GM18505 (cell line): ENCODE results near the gene CHD1.

ENCODE experiments used
- ATAC-seq: cut with Tn5 transposase; IDR thresholded peaks from one replicate; pipeline ENCODE4 v1.9.1; 2021; ENCODE audit not compliant: unreplicated experiment
- POLR2A ChIP-seq: IDR thresholded peaks from 4 replicates; pipeline ENCODE4 v1.6.1; 2011; ENCODE audit warnings: borderline replicate concordance; ENCODE audit not compliant: insufficient read depth, insufficient read length; ENCODE audit errors: extremely low read depth

CHD1 gene

DNA sequence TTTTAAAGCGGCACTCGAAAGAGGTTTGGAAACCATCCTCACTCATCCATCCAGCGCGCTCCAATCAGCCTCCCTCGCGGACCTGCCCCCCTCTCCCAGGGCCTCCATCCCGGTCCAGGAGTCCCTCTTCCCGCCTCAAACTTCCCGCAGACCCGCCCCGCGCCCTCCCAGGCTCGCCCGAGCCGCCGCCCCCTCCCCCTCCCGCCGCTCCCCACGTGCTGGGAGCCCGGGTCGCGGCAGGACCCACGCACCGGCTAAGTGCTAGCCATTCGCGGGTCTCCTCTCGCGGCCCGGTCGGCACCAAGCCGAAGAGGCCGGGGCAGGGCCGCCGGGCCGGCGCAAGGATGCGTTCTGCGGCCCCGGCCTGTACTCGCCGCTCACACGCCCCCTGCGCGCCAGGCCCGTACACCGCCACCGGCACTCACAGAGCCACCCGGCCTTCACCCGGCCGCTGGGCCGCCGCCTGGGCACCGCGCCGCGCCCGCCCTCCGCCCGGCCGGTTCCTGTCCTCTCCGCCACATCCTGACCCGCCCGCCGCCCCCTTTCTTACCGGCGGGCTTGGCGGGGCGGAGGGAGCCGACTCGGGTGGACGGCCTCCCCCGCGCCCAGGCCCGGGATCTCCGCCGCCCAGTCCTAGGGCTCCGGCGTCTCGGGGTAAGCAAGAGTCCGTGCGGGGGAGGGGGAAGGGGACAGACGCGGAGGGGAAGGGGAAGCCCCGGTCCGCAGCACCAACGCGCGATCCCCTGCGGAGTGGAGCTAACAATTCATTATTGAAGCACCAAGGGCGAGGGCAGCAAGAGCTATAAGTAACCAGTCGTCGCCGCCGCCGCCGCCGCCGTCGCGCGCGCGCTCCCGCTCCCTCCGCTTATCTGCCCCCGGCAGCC is 576 bp downstream of the CHD1 start:
- TF ChIP-seq POLR2A, result no peak

DNA sequence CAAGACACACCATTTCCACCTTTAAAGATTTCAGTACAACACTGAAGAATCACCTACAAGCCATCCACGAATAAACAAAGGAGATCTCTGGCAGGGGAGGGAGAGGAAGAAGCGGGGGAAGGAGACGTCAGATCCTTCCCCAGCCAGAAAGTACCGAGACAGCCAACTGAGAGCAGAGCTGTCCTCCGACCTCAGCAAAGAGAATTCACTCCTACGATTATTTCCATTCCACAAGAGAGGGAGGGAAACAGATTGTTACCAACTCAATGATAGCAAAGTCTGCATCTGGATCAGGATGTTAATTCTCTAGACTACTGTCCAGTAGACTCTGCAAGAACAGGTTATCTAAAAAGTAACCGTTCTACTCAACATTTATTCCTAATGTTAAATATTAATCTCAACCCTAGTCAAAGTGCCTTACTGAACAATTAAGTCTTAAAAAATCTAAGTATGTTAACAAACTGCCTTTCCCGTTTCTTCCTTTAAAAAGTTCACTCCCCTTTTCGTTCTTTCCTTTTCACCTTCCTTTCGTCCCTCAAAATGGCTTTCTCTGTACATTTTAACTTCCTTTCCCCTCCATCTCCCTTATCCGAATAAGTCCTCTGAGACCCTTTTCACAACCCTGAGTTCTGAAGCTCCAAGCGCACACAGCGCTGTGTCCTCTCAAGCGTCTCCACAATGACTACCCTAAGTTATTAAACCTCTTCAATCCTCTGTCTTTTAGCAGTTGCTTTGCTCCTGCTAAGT is 1.4 kb downstream of the CHD1 start:
- no peak for ATAC-seq
- peak; percentile 69 for TF ChIP-seq POLR2A

More for the DNA sequence above, 576 bp downstream of the CHD1 start:
- ATAC-seq, result peak; percentile 30

DNA sequence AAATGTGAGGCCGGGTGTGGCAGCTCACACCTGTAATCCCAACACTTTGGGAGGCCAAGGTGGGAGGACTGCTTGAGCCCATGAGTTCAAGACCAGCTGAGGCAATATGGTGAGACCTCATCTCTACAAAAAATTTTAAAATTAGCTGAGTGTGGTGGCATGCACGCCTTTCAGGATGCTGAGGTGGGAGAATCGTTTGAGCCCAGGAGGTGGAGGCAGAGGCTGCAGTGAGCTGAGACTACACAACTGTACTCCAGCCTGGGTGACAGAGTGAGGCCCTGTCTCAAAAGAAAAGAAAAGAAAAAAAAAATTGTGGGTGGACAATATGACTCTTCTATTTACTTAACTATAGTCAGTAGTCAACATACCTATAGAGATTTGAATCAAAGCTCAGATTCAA is 4.8 kb downstream of the CHD1 start:
- no peak for ATAC-seq
- TF ChIP-seq POLR2A, result no peak

DNA sequence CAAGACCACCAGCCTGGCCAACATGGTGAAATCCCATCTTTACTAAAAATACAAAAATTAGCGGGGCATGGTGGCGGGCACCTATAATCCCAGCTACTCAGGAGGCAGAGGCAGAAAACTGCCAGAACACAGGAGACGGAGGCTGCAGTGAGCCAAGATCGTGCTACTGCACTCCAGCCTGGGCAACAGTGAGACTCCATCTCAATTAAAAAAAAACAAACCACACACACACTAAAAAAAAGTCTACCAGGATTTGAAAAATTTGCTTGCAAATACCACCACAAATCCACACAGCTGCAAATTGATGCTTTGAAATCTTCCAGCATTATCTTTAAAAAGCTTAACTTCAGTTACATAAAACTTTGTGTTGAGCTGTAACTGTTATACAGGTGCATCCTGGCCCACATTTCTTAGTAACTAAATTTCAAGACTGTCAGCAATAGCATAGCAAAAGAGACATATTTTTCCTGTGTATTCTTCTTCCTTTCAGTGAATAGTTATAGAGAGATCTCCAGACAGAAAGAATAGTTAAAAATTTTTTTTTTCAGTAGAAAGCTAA is 6.8 kb downstream of the CHD1 start:
- TF ChIP-seq POLR2A, result no peak

DNA sequence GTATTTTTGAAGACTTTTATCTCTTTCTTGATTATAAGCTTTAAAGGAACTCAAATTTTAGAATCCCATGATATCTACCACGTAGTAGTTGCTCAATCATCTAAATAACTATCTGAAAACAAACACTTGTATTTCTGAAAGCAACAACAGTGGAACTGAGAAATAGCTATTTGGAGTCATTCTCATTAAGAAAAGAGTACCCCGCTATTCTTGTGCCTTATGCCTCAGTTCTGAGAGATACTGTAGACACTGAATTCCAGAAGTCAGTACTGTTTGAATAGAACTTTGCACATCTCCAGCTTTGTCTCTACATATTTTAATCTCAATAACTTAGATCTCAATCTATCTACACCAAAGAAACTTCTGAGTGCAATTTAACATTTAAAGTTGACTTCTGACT is 11.4 kb downstream of the CHD1 start:
- ATAC-seq, result no peak
- TF ChIP-seq POLR2A, result no peak

More for the DNA sequence above, 6.8 kb downstream of the CHD1 start:
- ATAC-seq, result no peak

DNA sequence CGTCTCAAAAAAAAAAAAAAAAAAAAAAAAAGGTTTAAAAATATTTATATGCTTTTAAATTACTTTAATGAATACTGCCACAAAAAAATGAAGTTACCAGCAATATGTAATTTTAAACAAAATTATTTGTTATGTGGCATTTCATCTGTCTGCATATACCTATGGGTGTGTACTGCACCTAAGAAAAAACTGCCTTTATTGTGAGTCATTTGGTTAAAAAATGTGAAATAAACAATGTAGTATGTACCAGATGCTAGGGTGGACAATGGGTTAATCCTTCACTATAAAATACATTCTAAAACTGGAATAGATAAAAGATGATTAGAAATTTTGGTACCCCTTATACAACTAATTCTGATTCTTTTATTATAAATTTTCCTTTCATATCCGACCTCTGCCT is 12.3 kb downstream of the CHD1 start:
- no peak for TF ChIP-seq POLR2A
- no peak for ATAC-seq

DNA sequence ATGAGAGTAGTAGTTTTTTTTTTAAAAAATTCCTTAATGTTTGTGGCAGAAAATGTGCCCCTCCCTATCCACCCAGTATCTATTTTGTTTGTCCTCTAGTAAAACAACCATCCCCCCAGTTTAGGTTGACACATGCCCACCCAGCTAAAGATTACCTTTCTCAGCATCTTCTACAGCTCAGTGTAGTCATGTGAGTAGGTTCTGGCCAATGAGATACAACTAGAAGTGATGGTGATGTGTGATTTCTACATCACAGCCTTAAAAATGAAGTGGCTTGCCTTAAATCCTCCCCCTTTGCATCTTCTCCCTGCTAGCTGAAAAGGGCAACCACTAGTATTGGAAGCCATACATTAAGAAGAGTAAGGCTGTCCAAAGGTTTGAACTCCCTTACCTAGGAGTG is 14.9 kb downstream of the CHD1 start:
- TF ChIP-seq POLR2A, result no peak
- no peak for ATAC-seq

DNA sequence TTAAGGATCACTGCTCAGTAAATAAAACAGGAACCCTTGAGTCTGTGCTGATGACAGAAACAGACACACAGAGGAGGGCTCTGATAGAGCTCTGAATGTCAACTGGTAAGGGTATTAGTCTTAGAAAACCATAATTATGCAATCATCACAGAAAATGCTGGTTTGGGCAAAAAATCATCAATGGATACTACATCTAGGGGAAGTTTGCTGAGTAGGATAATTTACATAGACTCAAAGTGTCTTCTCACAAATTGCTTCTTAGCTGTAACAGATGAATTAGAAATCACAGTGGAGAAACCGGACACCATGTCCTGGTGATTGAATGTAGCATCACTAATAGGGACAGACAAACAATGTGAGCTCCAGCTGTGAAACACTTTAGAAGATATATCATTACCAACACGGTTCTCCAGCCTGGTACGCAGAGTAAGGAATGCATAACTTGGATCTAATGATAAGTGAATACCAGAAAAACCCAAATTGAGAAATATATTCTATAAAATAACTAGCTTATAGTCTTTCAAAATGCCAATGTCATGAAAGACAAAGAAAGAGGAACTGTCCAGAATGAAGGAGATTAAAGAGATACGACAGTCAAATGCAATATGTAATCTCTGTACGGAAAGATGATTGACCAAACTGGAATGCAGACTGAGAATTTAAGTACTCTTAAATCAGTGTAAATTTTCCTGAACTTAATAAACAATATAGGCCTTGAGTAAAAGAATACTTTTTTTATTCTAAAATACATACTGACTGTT is 17.3 kb downstream of the CHD1 start:
- ATAC-seq, result no peak
- no peak for TF ChIP-seq POLR2A

DNA sequence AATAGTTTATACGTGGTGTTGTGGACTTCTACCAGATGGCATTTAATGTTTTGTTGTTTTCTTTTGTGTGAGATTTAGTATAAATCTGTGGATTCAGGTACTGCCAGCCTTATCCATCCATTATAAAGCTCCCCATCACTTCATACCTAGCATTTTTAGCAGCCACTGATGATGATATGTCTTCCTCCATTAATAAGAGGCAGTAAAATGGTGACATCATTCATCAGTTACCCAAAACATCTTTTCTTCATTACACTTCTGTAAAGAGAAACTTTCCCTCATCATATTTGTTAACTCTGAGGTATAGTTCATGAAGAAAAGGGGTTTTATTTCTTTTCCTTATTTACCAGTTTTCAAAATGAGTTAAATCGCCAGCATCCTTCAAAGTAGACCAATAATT is 19.4 kb downstream of the CHD1 start:
- TF ChIP-seq POLR2A, result no peak
- no peak for ATAC-seq

DNA sequence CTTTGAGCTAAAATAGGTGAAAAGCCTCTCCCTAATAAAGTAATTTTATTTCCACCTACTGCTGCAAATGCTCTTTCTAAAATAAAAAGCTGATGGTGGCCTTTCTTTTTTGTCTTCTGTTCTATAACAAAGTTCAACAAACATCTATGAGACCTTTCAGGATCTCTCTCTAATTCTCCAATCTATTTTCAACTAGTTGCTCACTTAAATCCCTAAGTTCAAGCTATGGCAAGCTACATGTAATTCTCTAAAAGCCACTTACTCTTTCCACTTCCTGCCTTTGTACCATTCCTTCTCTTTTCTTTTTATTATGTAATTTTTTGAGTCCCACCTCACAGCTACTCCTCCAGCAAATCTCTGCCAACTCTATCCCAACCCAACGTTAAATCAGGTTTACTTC is 20.9 kb downstream of the CHD1 start:
- no peak for ATAC-seq
- TF ChIP-seq POLR2A, result no peak

DNA sequence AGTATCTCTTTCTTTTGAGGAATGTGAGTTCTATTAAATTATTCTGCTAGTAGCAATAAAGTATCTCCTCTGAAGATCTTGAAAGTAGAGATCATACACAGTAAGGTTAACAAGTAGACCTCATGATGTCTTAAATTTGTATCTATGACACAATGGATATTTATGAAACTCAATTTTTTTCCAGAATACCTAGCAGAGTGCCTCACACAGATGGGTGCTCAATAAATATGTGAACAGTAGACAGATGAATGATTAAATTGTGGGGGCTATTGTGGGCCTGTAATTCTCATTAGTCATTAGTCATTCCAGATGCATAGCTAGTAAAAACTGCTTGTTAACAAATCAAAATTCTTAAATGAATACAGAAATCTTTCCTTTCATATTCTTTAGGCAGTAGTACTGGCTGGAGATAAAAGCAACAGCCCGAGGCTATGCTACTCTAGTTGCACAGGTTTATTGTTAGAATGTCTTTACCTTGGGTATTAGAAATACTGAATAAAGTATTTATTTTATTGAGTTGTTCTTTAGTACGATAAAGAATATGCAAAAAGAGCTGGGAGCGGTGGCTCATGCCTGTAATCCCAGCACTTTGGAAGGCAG is 22.0 kb downstream of the CHD1 start:
- TF ChIP-seq POLR2A, result no peak
- no peak for ATAC-seq

DNA sequence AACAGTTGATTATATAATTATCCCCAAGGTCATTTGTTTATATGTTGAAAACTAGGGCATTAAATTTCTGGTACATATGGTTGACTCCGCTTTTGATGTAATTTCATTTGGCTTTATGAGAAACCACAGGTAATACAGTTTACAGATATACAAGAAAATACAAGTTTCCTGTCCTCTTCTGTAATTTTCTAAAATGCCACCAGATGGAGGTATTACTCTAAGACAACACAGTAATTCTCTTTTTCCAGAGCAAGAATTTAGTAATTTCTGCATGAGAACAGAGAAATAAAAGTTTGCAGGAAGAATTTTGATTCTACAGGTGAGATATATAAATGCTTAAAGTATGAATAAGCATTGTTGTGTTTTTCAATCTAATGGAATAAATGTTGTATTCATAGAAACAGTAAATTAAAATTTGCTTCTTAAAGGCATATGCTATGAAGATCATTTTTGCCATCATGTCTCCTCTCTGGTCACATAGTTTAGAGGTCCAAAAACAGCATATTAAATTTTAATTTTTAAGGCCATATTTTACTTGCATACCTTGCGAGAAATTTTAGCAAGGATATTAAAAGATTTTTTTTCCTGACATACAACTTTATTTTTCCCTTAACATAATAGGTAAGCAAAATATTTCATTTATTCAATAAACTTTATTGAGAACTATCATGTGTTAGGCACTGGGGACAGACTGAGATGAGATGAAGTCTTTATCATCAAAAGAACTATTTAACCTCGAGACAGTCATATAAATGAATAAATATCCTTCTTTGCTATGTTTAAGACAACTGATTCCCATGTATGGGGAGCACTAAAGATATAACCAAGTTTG is 22.7 kb downstream of the CHD1 start:
- no peak for TF ChIP-seq POLR2A
- ATAC-seq, result no peak
